ENCODE data around the gene SLC6A20.
"Not testable (repeated sequence)": the region's sequence is repeated elsewhere in the genome, so short reads cannot be mapped to it uniquely, and the experiment has no call there.

The SLC6A20 gene

GRCh38 chr3:45756055-45756454 is 40.3 kb downstream of the SLC6A20 start:
- DNase-seq (ENCODE audit: low read depth, low spot score): no peak
- in situ Hi-C loops (cut with HindIII; ENCODE audit: low sequenced_read_pairs): no loop called here
- no peak overlapping the region for H3K4me3 ChIP-seq (ENCODE audit: low read depth, low read length)
- TF ChIP-seq, protein P1, sequence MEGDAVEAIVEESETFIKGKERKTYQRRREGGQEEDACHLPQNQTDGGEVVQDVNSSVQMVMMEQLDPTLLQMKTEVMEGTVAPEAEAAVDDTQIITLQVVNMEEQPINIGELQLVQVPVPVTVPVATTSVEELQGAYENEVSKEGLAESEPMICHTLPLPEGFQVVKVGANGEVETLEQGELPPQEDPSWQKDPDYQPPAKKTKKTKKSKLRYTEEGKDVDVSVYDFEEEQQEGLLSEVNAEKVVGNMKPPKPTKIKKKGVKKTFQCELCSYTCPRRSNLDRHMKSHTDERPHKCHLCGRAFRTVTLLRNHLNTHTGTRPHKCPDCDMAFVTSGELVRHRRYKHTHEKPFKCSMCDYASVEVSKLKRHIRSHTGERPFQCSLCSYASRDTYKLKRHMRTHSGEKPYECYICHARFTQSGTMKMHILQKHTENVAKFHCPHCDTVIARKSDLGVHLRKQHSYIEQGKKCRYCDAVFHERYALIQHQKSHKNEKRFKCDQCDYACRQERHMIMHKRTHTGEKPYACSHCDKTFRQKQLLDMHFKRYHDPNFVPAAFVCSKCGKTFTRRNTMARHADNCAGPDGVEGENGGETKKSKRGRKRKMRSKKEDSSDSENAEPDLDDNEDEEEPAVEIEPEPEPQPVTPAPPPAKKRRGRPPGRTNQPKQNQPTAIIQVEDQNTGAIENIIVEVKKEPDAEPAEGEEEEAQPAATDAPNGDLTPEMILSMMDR (IDR thresholded peaks at IDR 0.05; ENCODE audit: low read depth, low read length): no peak

DNA sequence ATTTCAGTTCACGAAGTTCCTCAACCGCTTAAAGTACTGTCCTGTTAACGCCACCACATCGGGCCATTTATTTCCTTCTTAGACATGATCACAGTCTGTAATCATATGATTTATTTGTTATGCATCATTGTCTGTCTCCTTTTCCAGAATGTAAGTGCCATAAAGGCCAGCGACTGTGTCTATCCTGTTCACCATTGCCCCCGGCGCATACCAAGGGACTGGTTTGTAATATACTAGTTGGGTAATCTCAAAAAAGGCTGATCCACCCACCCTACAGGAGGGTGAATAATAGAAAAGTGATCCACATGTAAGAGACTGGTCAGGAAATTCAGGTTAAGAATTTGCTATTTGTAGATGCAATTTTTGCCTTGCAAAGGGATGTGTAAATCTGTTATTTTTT is 41.9 kb downstream of the SLC6A20 start:
- DNase-seq (ENCODE audit: low read depth, low spot score): no peak
- H3K4me3 ChIP-seq (ENCODE audit: low read depth, low read length): no peak overlapping the region
- in situ Hi-C loops (cut with HindIII; ENCODE audit: low sequenced_read_pairs): no loop called here
- TF ChIP-seq, protein P1 (IDR thresholded peaks at IDR 0.05; ENCODE audit: low read depth, low read length): no peak

- in situ Hi-C loops (cut with HindIII; ENCODE audit: low sequenced_read_pairs): no loop called here
- DNase-seq (ENCODE audit: low read depth, low spot score): no peak
- no peak overlapping the region for H3K4me3 ChIP-seq (ENCODE audit: low read depth, low read length)
- TF ChIP-seq, protein P1 (IDR thresholded peaks at IDR 0.05; ENCODE audit: low read depth, low read length): no peak
These were observed 43.2 kb downstream of the SLC6A20 start for GRCh38 chr3:45753095-45753494.

GRCh38 chr3:45751537-45752242 is 44.6 kb downstream of the SLC6A20 start:
- TF ChIP-seq, protein P1 (IDR thresholded peaks at IDR 0.05; ENCODE audit: low read depth, low read length): no peak
- no peak for DNase-seq (ENCODE audit: low read depth, low spot score)
- H3K4me3 ChIP-seq (ENCODE audit: low read depth, low read length): no peak overlapping the region
- in situ Hi-C loops (cut with HindIII; ENCODE audit: low sequenced_read_pairs): no loop called here

DNA sequence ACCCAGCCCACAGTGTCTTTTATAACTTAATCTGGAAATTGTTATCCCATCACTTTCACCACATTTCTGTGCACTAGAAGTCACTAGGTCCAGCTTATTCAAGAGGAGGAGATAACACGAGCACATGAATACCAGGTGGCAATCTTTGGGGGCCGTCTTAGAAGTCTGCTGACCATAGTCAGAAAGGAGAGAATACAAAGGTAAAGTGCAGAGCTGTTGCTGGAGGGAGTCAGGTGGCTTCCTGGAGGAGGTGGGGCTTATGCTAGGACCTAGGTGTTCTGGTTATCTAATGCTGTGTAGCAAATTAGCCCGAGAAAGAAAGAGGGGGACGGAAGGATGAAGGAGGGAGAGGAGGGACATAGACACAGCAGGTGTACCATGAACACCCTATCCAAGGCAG is 46.5 kb downstream of the SLC6A20 start:
- in situ Hi-C loops (cut with HindIII; ENCODE audit: low sequenced_read_pairs): no loop called here
- no peak overlapping the region for H3K4me3 ChIP-seq (ENCODE audit: low read depth, low read length)

GRCh38 chr3:45749036-45749600 is 47.2 kb downstream of the SLC6A20 start:
- DNase-seq (ENCODE audit: low read depth, low spot score); in situ Hi-C loops (cut with HindIII; ENCODE audit: low sequenced_read_pairs); H3K4me3 ChIP-seq (ENCODE audit: low read depth, low read length): not testable (repeated sequence)

More for the DNA sequence above, 46.5 kb downstream of the SLC6A20 start:
- no peak for DNase-seq (ENCODE audit: low read depth, low spot score)
- TF ChIP-seq, protein P1 (IDR thresholded peaks at IDR 0.05; ENCODE audit: low read depth, low read length): no peak

GRCh38 chr3:45748068-45748467 is 48.3 kb downstream of the SLC6A20 start:
- in situ Hi-C loops (cut with HindIII; ENCODE audit: low sequenced_read_pairs): no loop called here

More at GRCh38 chr3:45748068-45748467, 48.3 kb downstream of the SLC6A20 start:
- no peak overlapping the region for H3K4me3 ChIP-seq (ENCODE audit: low read depth, low read length)
- no peak for DNase-seq (ENCODE audit: low read depth, low spot score)
- TF ChIP-seq, protein P1 (IDR thresholded peaks at IDR 0.05; ENCODE audit: low read depth, low read length): no peak

Data from astrocyte of the spinal cord (primary cell).